Heart left ventricle (tissue), 16 donors: ENCODE data around the gene PDGFD. TPM values are rescaled to one million over a fixed set of nuclear protein-coding genes. Genes with fewer than 3 reads are reported as not detected.
A peak's percentile ranks its signal among the peaks of the same experiment; 100 is the strongest.

ENCODE experiments used
- ATAC-seq, 4 donors: fragments of 200-7000 bp; cut with Tn5 transposase; one replicate each; pipeline ENCODE4 v1.9.1; 2020 to 2022; ENCODE audit warnings: moderate library complexity in 4 of 4, mild to moderate bottlenecking in 3 of 4, moderate number of reproducible peaks in 1 of 4
- DNase-seq, 5 donors: peaks; one replicate each; pipeline ENCODE4 v3.0.0-alpha.2; 2020
- H3K27ac ChIP-seq, 12 donors: fragments of 200-600 bp; sonication (generic) in 4 of 12; one replicate each; pipeline versions ENCODE4 v1.5.0 to v1.8.0; 2016 to 2022; ENCODE audit warnings: mild to moderate bottlenecking in 2 of 12
- H3K27me3 ChIP-seq, 9 donors: fragments of 200-600 bp; sonication (generic) in 2 of 9; one replicate each; pipeline versions ENCODE4 v1.5.1 to v1.8.0; 2016 to 2022; ENCODE audit warnings: mild to moderate bottlenecking in 3 of 9
- H3K36me3 ChIP-seq, 9 donors: fragments of 200-600 bp; sonication (generic) in 2 of 9; one replicate each; pipeline versions ENCODE4 v1.5.0 to v1.8.0; 2018 to 2022; ENCODE audit warnings: mild to moderate bottlenecking in 2 of 9
- H3K4me1 ChIP-seq, 12 donors: fragments of 200-600 bp; sonication (generic) in 4 of 12; one replicate each; pipeline versions ENCODE4 v1.5.0 to v1.8.0; 2016 to 2022; ENCODE audit warnings: mild to moderate bottlenecking in 3 of 12
- H3K4me3 ChIP-seq, 12 donors: fragments of 200-600 bp; sonication (generic) in 4 of 12; one replicate each; pipeline versions ENCODE4 v1.5.0 to v1.8.0; 2017 to 2022; ENCODE audit warnings: mild to moderate bottlenecking in 9 of 12, moderate library complexity in 4 of 12
- H3K9me3 ChIP-seq, 12 donors: fragments of 200-600 bp; sonication (generic) in 4 of 12; one replicate each; pipeline versions ENCODE4 v1.5.0 to v1.8.0; 2016 to 2022; ENCODE audit warnings: mild to moderate bottlenecking in 1 of 12
- POLR2A ChIP-seq, 2 donors: fragments of 450-650 bp; IDR thresholded peaks; one replicate each; pipeline ENCODE4 v1.6.1; 2017; ENCODE audit warnings: antibody characterized with exemption in 2 of 2, mild to moderate bottlenecking in 2 of 2, moderate library complexity in 2 of 2
- WGBS, 4 donors: extraction: QIAGEN DNeasy Blood & Tissue Kit in 2 of 4; methylation state at CpG; one replicate each; pipeline versions ENCODE4 v1.1.5 to v1.1.7; 2013 to 2018; 5-methylcytosine and 5-hydroxymethylcytosine counted together
- intact Hi-C, 10 donors: fragments of 100-400 bp; cut with DNase I; formaldehyde crosslinking; loops; one replicate each; pipeline versions ENCODE4 v1.11.1 to v1.14.2; 2022
- polyA plus RNA-seq, 2 donors: library from polyadenylated mRNA; stranded (reverse); fragments of 200-250 nt; gene quantifications; one replicate each; pipeline ENCODE4 v1.2.3, GENCODE V29; 2013
- total RNA-seq, 9 donors: library from RNA; depleted of rRNA in 2 of 9; stranded (reverse); fragments of >200 nt in 2 of 9; fragmentation: NEBNext Ultra II Directional in 3 of 9; extraction: Animal tissue kit (Norgen Biotek cat#: 25700) in 3 of 9; gene quantifications; one replicate each; pipeline versions ENCODE4 v1.1.0 to v1.2.4, GENCODE V29; 2016 to 2023
- TF ChIP-seq, protein P1 (sequence below), 12 donors: fragments of 200-600 bp; sonication (generic) in 4 of 12; IDR thresholded peaks; one replicate each; pipeline versions ENCODE4 v1.5.0 to v1.8.0; 2018 to 2022; ENCODE audit warnings: antibody characterized with exemption in 12 of 12, mild to moderate bottlenecking in 5 of 12
- donor health status: ischemic (EF 13 %, LVEDD 7.1; RV severe dilation, severe dysfunction).
- donor health status: healthy with polysubstance abuse.
- donor health status: DM: no; HTN: yes; CAD: no.
- donor health status: DM: no; HTN: no; CAD: no.
- donor health status: ischemic (EF 25% LVEDD 6.9; RV normal size, moderate dysfunction).
- donor health status: ischemic (EF 25% LVEDD 5.7; RV mildly dilated, moderate dysfunction).
- donor health status: healthy.
- donor health status: DM: yes; HTN: yes; CAD: no.
- donor health status: ischemic (EF 35%, LVEDD 5.7; RV mildly dilated, moderate dysfunction).
- donor health status: nonischemic (EF 11% LVEDD 7.7; RV severe dilation, severe dysfunction).
- donor health status: DM: yes; HTN: yes; CAD: no.
- donor health status: PGD.
- donor health status: ischemic (EF 29% LVEDD 5.4; RV normal size, mild dysfunction).
- donor health status: nonischemic (EF 23%, LVEDD 6.1; RV moderate dilation, normal function).

PDGFD gene
- total and polyA plus RNA-seq, 11 donors, result 3.6 to 24.6 (median 15.3) TPM

- no peak for ATAC-seq
- WGBS, 4 donors, result 91 to 98% (median 96%) methylated on average over 6 to 7 of the region's 7 CpGs
Observed at GRCh38 chr11:103910721-103911120, 253.2 kb downstream of the PDGFD start.

DNA sequence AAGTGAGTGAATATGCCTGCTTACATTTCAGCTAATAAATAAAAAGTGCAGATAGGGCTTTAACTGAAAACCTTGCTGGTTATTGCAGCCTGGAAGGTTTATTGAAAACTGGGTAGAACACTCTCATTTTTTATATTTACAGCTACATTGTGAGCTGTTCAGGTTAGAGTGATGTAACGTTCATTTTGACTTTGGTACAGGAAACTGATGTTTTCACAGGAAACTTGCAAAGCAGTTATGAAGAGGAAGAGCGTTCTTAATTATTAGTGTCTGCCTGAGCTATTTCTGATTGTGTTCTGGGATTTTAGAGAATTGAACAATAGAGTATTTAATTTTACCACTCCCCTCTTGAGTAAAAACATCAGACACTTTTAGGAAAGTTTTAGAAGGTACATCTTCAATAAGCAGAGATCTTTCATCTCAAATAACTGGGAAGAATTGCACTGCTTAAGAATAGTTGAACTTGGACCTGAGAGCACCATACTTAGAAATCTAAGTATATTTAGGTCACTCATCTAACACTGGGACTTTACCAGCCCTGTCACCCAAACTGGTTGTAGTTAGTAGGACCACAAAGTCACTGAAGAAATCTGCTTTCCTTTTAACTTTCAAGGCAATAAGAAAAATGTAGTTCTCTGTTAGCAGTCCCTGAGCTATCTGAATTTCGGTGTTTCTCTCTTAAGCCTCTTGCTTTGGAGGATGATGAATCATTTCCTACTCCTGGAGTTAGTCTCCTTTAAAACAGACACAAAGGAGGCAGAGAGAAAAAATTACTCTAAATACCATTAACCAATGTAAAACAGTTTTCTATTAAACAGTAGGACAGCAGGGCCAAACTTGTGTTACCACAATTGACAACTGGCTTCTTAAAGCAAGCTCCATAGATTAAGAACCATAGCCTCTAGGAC, 256.1 kb downstream of the PDGFD start:
- no peak overlapping the region for H3K4me3 ChIP-seq
- WGBS, 4 donors, result 51 to 57% (median 53%) methylated on average over 3 of the region's 3 CpGs
- intact Hi-C loops, result no loop called here
- peaks cover 0 to 12% (median 0%) of the 10 kb centered on the region in 12 donors for H3K9me3 ChIP-seq
- no peak for TF ChIP-seq POLR2A (IDR thresholded peaks at IDR 0.05)
- TF ChIP-seq, protein P1, sequence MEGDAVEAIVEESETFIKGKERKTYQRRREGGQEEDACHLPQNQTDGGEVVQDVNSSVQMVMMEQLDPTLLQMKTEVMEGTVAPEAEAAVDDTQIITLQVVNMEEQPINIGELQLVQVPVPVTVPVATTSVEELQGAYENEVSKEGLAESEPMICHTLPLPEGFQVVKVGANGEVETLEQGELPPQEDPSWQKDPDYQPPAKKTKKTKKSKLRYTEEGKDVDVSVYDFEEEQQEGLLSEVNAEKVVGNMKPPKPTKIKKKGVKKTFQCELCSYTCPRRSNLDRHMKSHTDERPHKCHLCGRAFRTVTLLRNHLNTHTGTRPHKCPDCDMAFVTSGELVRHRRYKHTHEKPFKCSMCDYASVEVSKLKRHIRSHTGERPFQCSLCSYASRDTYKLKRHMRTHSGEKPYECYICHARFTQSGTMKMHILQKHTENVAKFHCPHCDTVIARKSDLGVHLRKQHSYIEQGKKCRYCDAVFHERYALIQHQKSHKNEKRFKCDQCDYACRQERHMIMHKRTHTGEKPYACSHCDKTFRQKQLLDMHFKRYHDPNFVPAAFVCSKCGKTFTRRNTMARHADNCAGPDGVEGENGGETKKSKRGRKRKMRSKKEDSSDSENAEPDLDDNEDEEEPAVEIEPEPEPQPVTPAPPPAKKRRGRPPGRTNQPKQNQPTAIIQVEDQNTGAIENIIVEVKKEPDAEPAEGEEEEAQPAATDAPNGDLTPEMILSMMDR (IDR thresholded peaks at IDR 0.05), result no peak
- H3K27me3 ChIP-seq, result no peaks in the 10 kb centered on the region
- peaks cover 0 to 41% (median 0%) of the 10 kb centered on the region in 12 donors for H3K4me1 ChIP-seq
- ATAC-seq, result peak in 2 of 4 donors; percentile 53 to 76
- peak overlapping the region; percentile 20 to 81 (median 56) for H3K27ac ChIP-seq
- peaks cover 0 to 5% (median 0%) of the 10 kb centered on the region in 9 donors for H3K36me3 ChIP-seq
- DNase-seq, result no peak

More at GRCh38 chr11:103910721-103911120, 253.2 kb downstream of the PDGFD start:
- Histone ChIP-seq H3K4me1 (peaks cover 0 to 24% (median 0%) of the 10 kb centered on the region in 12 donors), H3K27me3 (no peaks in the 10 kb centered on the region), H3K9me3 (peaks cover 0 to 38% (median 0%) of the 10 kb centered on the region in 12 donors), H3K27ac (no peak overlapping the region), H3K4me3 (no peak overlapping the region), H3K36me3 (peaks cover 0 to 5% (median 0%) of the 10 kb centered on the region in 9 donors)
- DNase-seq, result no peak
- TF ChIP-seq POLR2A (IDR thresholded peaks at IDR 0.05), result no peak
- TF ChIP-seq, protein P1 (IDR thresholded peaks at IDR 0.05), result no peak
- intact Hi-C loops, result no loop called here

- Histone ChIP-seq H3K27me3 (no peaks in the 10 kb centered on the region), H3K4me1 (peaks cover 0 to 41% (median 0%) of the 10 kb centered on the region in 12 donors), H3K9me3 (peaks cover 0 to 6% (median 0%) of the 10 kb centered on the region in 12 donors), H3K27ac (peak overlapping the region in 7 of 12 donors; percentile 20 to 81 (median 71)), H3K4me3 (no peak overlapping the region), H3K36me3 (peaks cover 0 to 5% (median 0%) of the 10 kb centered on the region in 9 donors)
- DNase-seq (no peak), ATAC-seq (no peak)
- TF ChIP-seq POLR2A (IDR thresholded peaks at IDR 0.05), result no peak
- TF ChIP-seq, protein P1 (IDR thresholded peaks at IDR 0.05), result no peak
- intact Hi-C loops, result no loop called here
- WGBS, 4 donors, result 58 to 82% (median 75%) methylated on average over 4 of the region's 4 CpGs
Observed at GRCh38 chr11:103907136-103907535, 256.8 kb downstream of the PDGFD start.

GRCh38 chr11:103906291-103906867, 257.6 kb downstream of the PDGFD start:
- intact Hi-C loops, result no loop called here
- no peaks in the 10 kb centered on the region for H3K27me3 ChIP-seq
- DNase-seq (no peak), ATAC-seq (no peak)
- no peak for TF ChIP-seq POLR2A (IDR thresholded peaks at IDR 0.05)
- TF ChIP-seq, protein P1 (IDR thresholded peaks at IDR 0.05), result no peak
- H3K4me3 ChIP-seq, result no peak overlapping the region
- H3K27ac ChIP-seq, result peak overlapping the region in 2 of 12 donors; percentile 11 to 22
- H3K4me1 ChIP-seq, result peaks cover 0 to 41% (median 0%) of the 10 kb centered on the region in 12 donors
- WGBS, 4 donors, result 67 to 85% (median 79%) methylated on average over 1 of the region's 1 CpG
- H3K36me3 ChIP-seq, result peaks cover 0 to 5% (median 0%) of the 10 kb centered on the region in 9 donors
- H3K9me3 ChIP-seq, result no peaks in the 10 kb centered on the region
